HCT116 (cell line): ENCODE measurements around the gene PMEPA1.

Experiments
- CTCF ChIP-seq, 3 experiments: fragments of 200-600 bp in 1 of 3; sonication (generic) in 1 of 3; IDR thresholded peaks in 2 of 3; conservative IDR thresholded peaks in 1 of 3; 2 replicates each; pipeline ENCODE4 v1.5.1; 2012 to 2017; ENCODE audit warnings: low read depth in 2 of 3, low read length in 2 of 3, antibody characterized with exemption in 1 of 3, borderline replicate concordance in 1 of 3, control low read depth in 1 of 3, mild to moderate bottlenecking in 1 of 3, mixed read lengths in 1 of 3, mixed run types in 1 of 3, moderate library complexity in 1 of 3; ENCODE audit not compliant: insufficient read depth in 1 of 3
- JUND ChIP-seq: IDR thresholded peaks from 2 replicates; pipeline ENCODE4 v1.6.1; 2012
- MAX ChIP-seq: IDR thresholded peaks from 2 replicates; pipeline ENCODE4 v1.6.1; 2012
- POLR2AphosphoS5 ChIP-seq: IDR thresholded peaks from 2 replicates; pipeline ENCODE4 v1.6.1; 2011; ENCODE audit warnings: mild to moderate bottlenecking, low read depth, low read length, moderate library complexity
- TF ChIP-seq, protein P1 (sequence below): IDR thresholded peaks from 2 replicates; pipeline ENCODE4 v1.6.1; 2012

DNA sequence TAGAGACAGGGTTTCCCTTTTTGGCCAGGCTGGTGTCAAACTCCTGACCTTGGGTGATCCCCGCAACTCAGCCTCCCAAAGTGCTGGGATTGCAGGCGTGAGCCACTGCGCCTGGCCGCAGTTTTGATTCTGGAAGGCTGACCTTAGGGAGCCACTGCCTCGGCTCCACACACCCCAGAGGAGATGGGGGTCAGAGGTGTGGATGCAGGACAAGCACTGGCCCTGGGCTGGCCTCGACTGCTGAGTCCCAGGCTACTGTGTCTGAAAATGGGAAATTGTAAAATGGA, 91.1 kb downstream of the PMEPA1 start:
- TF ChIP-seq CTCF (IDR thresholded peaks at IDR 0.05 in 2 of 3, conservative IDR thresholded peaks at IDR 0.05 in 1 of 3; ENCODE audit: borderline replicate concordance in 1 of 3, insufficient read depth in 1 of 3, low read depth in 2 of 3, low read length in 2 of 3) = no peak
- no peak for TF ChIP-seq JUND
- no peak for TF ChIP-seq POLR2AphosphoS5
- TF ChIP-seq, protein P1, sequence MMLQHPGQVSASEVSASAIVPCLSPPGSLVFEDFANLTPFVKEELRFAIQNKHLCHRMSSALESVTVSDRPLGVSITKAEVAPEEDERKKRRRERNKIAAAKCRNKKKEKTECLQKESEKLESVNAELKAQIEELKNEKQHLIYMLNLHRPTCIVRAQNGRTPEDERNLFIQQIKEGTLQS = no peak
- no peak for TF ChIP-seq MAX
